SK-N-MC (cell line): Measurements from ENCODE around the gene DUSP5.

Source experiments
- DNase-seq: peaks from one replicate; pipeline ENCODE4 v3.0.0-alpha.2; 2011; ENCODE audit warnings: low read depth, low spot score
- H3K27ac ChIP-seq: fragments of 200-600 bp; sonication (generic); 2 replicates; pipeline ENCODE4 v1.5.1; 2016; ENCODE audit warnings: mixed run types
- H3K36me3 ChIP-seq: fragments of 200-600 bp; sonication (generic); 2 replicates; pipeline ENCODE4 v1.6.1; 2017; ENCODE audit warnings: antibody characterized with exemption, low read length, mixed read lengths; ENCODE audit not compliant: insufficient read depth
- H3K4me3 ChIP-seq: fragments of 200-600 bp; sonication (generic); 2 replicates; pipeline ENCODE4 v1.5.1; 2016
- H3K9ac ChIP-seq: fragments of 200-600 bp; sonication (generic); 2 replicates; pipeline ENCODE4 v1.8.0; 2017; ENCODE audit warnings: mixed run types, mixed read lengths; ENCODE audit not compliant: insufficient read length
- H3K9me3 ChIP-seq: fragments of 200-600 bp; sonication (generic); 2 replicates; pipeline ENCODE4 v1.6.1; 2017; ENCODE audit warnings: low read depth, mild to moderate bottlenecking, antibody characterized with exemption, low read length, moderate library complexity, mixed read lengths
- EZH2 ChIP-seq: fragments of 200-600 bp; sonication (generic); IDR thresholded peaks from one replicate; pipeline ENCODE4 v1.6.1; 2017; ENCODE audit warnings: antibody characterized with exemption
- FOXP2 ChIP-seq: optimal IDR thresholded peaks from 2 replicates; pipeline ENCODE3; 2011; ENCODE audit warnings: mild to moderate bottlenecking, moderate library complexity; ENCODE audit not compliant: insufficient read depth; ENCODE audit errors: extremely low read length, control extremely low read depth
- POLR2AphosphoS5 ChIP-seq: IDR thresholded peaks from 2 replicates; pipeline ENCODE4 v1.6.1; 2012; ENCODE audit warnings: mild to moderate bottlenecking, low read depth, low read length, borderline replicate concordance

DUSP5 gene

DNA sequence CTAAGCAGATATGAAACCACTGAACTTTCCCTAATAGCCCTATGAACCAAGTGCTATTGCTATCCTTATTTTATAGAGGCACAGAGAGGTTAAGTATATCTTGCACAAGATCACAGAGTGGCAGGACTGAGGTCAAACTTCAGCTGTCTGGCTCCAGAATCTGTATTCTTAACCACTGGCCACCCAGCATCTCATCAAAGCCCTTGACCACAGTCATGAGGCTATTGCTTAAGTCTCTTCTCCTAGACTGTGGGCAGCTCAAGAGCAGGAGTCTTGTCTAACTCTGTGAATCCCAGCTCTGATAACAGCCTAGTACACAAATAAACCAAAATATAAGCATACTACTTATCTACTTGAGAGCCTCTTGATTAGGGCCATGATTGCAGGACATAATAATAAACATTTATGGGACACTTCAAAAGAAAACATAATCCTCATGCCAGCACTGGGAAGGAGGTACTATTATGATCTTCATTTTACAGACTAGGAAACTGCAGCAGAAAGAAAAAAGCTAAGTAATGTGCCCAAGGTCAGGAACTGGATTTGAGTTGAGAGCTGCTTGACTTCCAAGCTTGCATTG lies 47.3 kb downstream of the DUSP5 start:
- H3K27ac ChIP-seq: no peak overlapping the region
- H3K4me3 ChIP-seq: no peak overlapping the region
- TF ChIP-seq POLR2AphosphoS5: no peak
- no peak for TF ChIP-seq EZH2
- TF ChIP-seq FOXP2: no peak
- DNase-seq: no peak
- H3K9me3 ChIP-seq: no peaks in the 10 kb centered on the region
- no peak overlapping the region for H3K9ac ChIP-seq
- H3K36me3 ChIP-seq: no peaks in the 10 kb centered on the region

DNA sequence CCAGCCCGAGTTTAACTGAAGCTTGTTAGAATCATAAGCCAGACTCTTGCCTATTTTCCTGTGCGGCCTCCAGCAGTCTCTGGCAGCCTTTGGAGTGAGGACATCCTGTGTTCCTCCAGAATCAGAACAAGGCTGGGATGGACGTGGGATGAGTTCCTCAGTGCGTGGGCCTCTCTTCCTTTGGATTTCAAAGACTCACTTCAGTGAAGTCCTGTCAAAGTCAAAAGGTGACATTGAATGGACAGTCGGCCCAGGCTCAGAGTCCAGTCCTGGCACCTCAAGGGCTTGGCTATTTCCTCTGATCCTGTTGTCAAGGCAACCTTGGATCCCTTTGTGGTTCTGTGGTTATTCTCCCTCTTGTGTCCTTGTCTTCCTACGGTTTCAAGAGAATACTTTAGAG lies 48.4 kb downstream of the DUSP5 start:
- H3K9ac ChIP-seq: no peak overlapping the region
- no peak overlapping the region for H3K4me3 ChIP-seq
- no peaks in the 10 kb centered on the region for H3K9me3 ChIP-seq
- TF ChIP-seq POLR2AphosphoS5: no peak
- TF ChIP-seq EZH2: no peak
- no peak for TF ChIP-seq FOXP2
- no peaks in the 10 kb centered on the region for H3K36me3 ChIP-seq
- H3K27ac ChIP-seq: no peak overlapping the region
- DNase-seq: no peak

DNA sequence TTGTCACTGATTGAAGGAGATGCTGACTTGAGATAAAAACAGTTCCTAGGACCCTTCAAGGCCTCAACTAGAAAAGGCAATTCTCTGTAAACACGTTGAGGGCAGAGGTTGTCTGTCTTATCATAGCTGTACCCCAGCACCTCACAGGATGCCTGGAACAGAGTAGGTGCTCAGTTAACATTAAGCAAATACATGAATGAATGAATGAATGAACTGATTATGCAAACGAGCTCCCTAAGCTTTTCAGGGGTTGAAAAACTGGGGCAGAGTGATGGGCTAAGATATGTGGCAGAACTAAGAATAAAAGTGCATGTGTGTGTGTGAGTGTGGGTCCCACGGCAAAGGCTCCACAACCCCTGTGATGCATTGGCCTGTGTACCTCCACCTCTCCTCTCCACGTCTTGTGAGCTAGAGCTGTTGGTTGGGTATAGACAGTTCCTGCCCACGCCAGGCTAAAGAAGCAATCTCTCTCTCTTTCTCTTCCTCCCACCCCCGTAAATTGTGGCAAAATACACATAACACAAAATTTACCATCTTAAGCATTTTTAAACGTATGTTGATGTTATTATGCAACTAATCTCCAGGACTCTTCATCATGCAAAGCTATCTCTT lies 48.9 kb downstream of the DUSP5 start:
- Histone ChIP-seq H3K9me3 (no peaks in the 10 kb centered on the region), H3K36me3 (no peaks in the 10 kb centered on the region), H3K9ac (no peak overlapping the region), H3K4me3 (no peak overlapping the region), H3K27ac (no peak overlapping the region)
- no peak for TF ChIP-seq FOXP2
- no peak for TF ChIP-seq POLR2AphosphoS5
- TF ChIP-seq EZH2: no peak
- no peak for DNase-seq

DNA sequence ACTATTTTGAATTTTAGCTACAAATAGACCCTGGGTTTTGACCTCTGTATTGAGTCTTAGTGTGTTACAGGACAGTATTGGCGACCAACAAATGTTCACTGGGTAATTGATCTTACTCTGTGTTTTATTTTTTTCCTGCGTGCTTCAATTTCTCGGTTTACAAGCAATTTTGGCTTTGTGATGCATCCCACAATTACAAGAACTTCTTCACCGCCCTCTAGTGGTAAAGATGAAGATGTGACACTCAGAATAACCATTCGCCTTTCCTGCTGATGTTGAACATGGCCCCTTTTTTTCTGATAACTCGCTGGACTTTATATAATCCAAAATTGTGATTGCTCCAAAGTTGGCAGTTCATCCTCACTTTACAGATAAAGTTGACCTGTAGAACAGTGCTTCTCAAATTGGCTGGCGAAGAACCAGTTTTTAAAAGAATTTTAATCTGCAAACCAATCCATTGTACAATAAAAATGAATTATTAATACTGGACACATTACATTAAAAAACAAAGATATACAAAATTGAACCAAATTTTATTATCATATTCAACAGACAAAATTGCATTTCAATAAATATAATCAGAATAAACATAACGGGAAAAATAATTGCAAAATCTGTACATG lies 49.5 kb downstream of the DUSP5 start:
- Histone ChIP-seq H3K4me3 (no peak overlapping the region), H3K36me3 (no peaks in the 10 kb centered on the region), H3K27ac (no peak overlapping the region), H3K9ac (no peak overlapping the region), H3K9me3 (no peaks in the 10 kb centered on the region)
- DNase-seq: no peak
- no peak for TF ChIP-seq EZH2
- no peak for TF ChIP-seq FOXP2
- TF ChIP-seq POLR2AphosphoS5: no peak

DNA sequence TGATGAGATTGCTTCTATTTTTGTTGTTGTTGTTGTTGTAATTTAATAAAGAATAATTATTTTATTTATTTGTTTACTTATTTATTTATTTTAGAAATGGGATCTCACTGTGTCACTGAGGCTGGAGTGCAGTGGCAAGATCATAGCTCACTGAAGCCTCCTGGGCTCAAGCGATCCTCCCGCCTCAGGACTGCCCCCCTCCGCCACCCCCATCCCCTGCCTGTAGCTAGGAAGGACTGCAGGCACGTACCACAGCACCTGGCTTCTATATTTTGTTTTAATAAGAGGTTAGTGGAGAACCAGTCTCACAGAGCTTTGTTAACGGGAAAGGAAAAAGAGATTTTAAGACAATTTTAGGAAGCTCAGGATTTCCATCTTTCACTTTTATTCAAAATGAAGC lies 50.3 kb downstream of the DUSP5 start:
- H3K36me3 ChIP-seq: no peaks in the 10 kb centered on the region
- no peaks in the 10 kb centered on the region for H3K9me3 ChIP-seq
- no peak overlapping the region for H3K27ac ChIP-seq
- TF ChIP-seq POLR2AphosphoS5 (no peak), FOXP2 (no peak), EZH2 (no peak)
- no peak for DNase-seq
- no peak overlapping the region for H3K4me3 ChIP-seq
- H3K9ac ChIP-seq: no peak overlapping the region

DNA sequence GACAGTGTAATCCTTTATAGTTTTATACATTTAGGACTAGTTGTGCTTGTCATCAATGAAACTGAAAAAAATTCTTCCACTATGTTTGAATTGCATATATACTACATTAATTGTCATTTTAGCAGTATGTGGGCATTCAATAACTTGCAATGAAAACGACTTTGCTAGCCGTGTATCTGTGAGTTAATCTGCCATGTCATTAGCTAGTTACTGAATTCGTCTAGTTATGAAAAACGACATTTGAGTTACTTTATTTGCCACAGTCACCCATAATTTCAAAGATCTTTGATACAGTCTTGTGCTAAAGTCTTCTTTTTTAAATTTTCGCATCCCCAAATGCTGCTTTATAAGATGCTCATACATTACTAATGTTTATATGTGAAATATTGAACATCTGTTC lies 51.5 kb downstream of the DUSP5 start:
- TF ChIP-seq POLR2AphosphoS5 (no peak), EZH2 (no peak), FOXP2 (no peak)

DNA sequence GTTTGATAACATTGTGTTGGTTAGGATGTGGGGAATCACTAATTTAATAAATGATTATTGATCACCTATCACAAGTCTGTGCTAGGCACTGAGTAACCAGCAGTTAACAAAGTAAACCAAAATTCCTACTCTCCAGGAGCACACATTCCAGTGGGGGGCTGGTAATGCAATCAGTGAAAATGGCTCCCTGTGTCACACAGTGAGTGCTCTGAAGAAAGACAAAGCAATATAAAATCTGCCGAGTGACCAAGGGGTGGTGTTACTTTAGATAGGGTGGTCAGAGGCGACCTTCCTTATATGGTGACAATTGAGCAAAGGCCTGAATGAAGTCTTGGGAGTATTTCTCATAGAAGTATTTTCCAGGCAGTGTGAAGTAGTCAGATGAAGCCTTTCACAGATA lies 56.2 kb downstream of the DUSP5 start:
- Histone ChIP-seq H3K27ac (no peak overlapping the region), H3K9me3 (no peaks in the 10 kb centered on the region), H3K9ac (no peak overlapping the region), H3K4me3 (no peak overlapping the region), H3K36me3 (no peaks in the 10 kb centered on the region)
- no peak for DNase-seq
- TF ChIP-seq POLR2AphosphoS5 (no peak), FOXP2 (no peak)

More for the DNA sequence above, 51.5 kb downstream of the DUSP5 start:
- no peak for DNase-seq
- H3K9ac ChIP-seq: no peak overlapping the region
- H3K27ac ChIP-seq: no peak overlapping the region
- no peak overlapping the region for H3K4me3 ChIP-seq
- no peaks in the 10 kb centered on the region for H3K9me3 ChIP-seq
- H3K36me3 ChIP-seq: no peaks in the 10 kb centered on the region

- Histone ChIP-seq H3K9me3 (no peaks in the 10 kb centered on the region), H3K36me3 (no peaks in the 10 kb centered on the region), H3K4me3 (no peak overlapping the region), H3K27ac (no peak overlapping the region), H3K9ac (no peak overlapping the region)
- TF ChIP-seq EZH2 (no peak), FOXP2 (no peak), POLR2AphosphoS5 (no peak)
- no peak for DNase-seq
Observed at GRCh38 chr10:110556296-110556695, 58.6 kb downstream of the DUSP5 start.
